Vagina (tissue), 2 donors: ENCODE data around the gene PTPN5.

Experiments
- POLR2A ChIP-seq, 2 donors: fragments of 450-650 bp; IDR thresholded peaks; one replicate each; pipeline ENCODE4 v1.6.1; 2017; ENCODE audit warnings: antibody characterized with exemption in 2 of 2, mild to moderate bottlenecking in 2 of 2, moderate library complexity in 2 of 2
- POLR2AphosphoS5 ChIP-seq, 2 donors: sonication (generic); formaldehyde crosslinking; IDR thresholded peaks; one replicate each; pipeline ENCODE4 v1.9.0; 2017; ENCODE audit warnings: antibody characterized with exemption in 2 of 2, mild to moderate bottlenecking in 2 of 2, low read depth in 1 of 2; ENCODE audit not compliant: insufficient read depth in 1 of 2
- TF ChIP-seq, protein P1 (sequence below), 3 experiments: fragments of 450-650 bp in 2 of 3; fragments of 200-600 bp in 1 of 3; sonication (generic) in 1 of 3; IDR thresholded peaks; one replicate each; pipeline ENCODE4 v1.5.1; 2017 to 2019; ENCODE audit warnings: antibody characterized with exemption in 3 of 3, mild to moderate bottlenecking in 2 of 3, moderate library complexity in 2 of 3

DNA sequence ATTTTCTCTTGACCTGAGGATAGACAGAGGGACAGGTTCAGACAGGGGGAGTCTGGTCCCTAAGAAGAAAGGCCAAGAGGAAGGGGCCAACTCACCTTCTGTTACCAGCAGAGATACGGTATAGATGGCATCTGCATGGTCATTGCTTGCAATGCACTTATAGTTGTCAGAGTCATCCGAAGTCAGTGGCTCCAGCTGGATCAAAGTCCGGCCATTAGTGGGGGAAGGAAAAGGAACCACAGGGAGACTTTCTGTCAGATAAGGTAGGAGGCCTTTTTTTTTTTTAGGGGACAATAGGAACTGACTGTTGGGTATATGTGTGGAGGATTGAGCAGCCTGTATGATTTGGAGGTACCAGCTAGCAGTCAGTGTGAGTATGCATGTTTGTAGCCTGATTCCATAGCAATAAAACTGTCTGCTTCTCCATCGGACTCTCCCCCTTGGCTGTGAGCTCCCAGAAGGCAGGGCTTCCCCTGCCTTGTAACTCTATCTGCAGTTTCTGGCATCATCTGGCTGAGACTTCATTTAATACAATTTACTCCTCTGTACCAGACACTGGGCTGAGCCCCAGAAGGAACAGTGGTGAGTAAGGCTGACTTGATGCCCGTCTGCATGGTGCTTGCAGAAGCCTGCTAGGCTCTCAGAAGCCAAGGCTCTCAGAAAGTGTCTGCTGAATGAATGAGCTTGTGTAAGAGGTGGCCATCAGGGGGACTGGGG is 71.3 kb downstream of the PTPN5 start:
- TF ChIP-seq, protein P1, sequence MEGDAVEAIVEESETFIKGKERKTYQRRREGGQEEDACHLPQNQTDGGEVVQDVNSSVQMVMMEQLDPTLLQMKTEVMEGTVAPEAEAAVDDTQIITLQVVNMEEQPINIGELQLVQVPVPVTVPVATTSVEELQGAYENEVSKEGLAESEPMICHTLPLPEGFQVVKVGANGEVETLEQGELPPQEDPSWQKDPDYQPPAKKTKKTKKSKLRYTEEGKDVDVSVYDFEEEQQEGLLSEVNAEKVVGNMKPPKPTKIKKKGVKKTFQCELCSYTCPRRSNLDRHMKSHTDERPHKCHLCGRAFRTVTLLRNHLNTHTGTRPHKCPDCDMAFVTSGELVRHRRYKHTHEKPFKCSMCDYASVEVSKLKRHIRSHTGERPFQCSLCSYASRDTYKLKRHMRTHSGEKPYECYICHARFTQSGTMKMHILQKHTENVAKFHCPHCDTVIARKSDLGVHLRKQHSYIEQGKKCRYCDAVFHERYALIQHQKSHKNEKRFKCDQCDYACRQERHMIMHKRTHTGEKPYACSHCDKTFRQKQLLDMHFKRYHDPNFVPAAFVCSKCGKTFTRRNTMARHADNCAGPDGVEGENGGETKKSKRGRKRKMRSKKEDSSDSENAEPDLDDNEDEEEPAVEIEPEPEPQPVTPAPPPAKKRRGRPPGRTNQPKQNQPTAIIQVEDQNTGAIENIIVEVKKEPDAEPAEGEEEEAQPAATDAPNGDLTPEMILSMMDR (IDR thresholded peaks at IDR 0.05): no peak
- TF ChIP-seq POLR2AphosphoS5 (IDR thresholded peaks at IDR 0.05; ENCODE audit: insufficient read depth in 1 of 2, low read depth in 1 of 2) (no peak), POLR2A (IDR thresholded peaks at IDR 0.05) (no peak)
